SK-N-SH treated with all-trans-retinoic acid at 6 μM for 48 hours (cell line): ENCODE measurements around the gene MYL4.

Source experiments
- OSR1 ChIP-seq: fragments of 250-450 bp; sonication (Bioruptor Pico); IDR thresholded peaks from 2 replicates; pipeline ENCODE4 v1.8.0; 2022; ENCODE audit warnings: moderate library complexity, mild to moderate bottlenecking, inconsistent platforms
- TF ChIP-seq, protein P1 (sequence below): fragments of 250-450 bp; sonication (Bioruptor Pico); IDR thresholded peaks from 2 replicates; pipeline ENCODE4 v1.5.1; 2021; ENCODE audit warnings: mild to moderate bottlenecking, moderate library complexity

DNA sequence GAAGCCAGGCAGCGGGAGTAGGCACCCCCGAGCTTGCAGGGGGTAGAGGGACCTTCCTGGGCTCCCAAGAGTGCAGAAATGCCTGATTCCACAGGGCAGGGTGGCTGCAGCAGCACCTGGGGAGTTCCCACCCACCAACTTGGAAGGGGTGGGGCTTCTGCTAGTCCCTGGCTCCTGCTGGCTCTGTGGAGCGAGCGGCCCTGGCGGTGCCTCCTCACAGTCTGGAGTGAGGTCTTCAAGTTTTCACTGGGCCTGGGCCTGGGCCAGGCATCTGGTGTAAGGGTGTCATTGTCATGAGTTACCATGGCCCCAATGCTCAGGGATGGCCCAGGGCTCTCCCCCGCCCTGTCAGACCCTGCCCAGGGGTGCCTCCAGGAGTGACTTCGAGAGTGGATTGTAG is 28.7 kb downstream of the MYL4 start:
- TF ChIP-seq OSR1 (CRISPR knock-in tag) = no peak
- TF ChIP-seq, protein P1, sequence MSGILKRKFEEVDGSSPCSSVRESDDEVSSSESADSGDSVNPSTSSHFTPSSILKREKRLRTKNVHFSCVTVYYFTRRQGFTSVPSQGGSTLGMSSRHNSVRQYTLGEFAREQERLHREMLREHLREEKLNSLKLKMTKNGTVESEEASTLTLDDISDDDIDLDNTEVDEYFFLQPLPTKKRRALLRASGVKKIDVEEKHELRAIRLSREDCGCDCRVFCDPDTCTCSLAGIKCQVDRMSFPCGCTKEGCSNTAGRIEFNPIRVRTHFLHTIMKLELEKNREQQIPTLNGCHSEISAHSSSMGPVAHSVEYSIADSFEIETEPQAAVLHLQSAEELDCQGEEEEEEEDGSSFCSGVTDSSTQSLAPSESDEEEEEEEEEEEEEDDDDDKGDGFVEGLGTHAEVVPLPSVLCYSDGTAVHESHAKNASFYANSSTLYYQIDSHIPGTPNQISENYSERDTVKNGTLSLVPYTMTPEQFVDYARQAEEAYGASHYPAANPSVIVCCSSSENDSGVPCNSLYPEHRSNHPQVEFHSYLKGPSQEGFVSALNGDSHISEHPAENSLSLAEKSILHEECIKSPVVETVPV (CRISPR knock-in tag) = no peak
